HG03342 (cell line): ENCODE results near the gene VPS50.
"Not testable (repeated sequence)": the region's sequence is repeated elsewhere in the genome, so short reads cannot be mapped to it uniquely, and the experiment has no call there.

Experiments used
- ATAC-seq: cut with Tn5 transposase; IDR thresholded peaks from one replicate; pipeline ENCODE4 v1.9.1; 2021; ENCODE audit warnings: mild to moderate bottlenecking, moderate library complexity; ENCODE audit not compliant: unreplicated experiment

The VPS50 gene

DNA sequence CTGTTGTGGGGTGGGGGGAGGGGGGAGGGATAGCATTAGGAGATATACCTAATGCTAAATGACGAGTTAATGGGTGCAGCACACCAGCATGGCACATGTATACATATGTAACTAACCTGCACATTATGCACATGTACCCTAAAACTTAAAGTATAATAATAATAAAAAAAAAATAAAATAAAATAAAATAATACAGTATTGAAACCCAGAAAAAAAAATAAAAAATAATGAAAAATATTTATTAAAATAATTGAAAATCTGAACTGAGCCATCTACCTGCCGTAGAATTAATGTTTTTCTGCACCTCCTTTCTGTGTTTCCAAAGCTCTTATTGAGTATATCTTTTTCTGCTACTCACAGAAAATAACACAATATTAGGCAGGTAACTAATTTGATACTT, 94.1 kb downstream of the VPS50 start:
- not testable (repeated sequence) for ATAC-seq

DNA sequence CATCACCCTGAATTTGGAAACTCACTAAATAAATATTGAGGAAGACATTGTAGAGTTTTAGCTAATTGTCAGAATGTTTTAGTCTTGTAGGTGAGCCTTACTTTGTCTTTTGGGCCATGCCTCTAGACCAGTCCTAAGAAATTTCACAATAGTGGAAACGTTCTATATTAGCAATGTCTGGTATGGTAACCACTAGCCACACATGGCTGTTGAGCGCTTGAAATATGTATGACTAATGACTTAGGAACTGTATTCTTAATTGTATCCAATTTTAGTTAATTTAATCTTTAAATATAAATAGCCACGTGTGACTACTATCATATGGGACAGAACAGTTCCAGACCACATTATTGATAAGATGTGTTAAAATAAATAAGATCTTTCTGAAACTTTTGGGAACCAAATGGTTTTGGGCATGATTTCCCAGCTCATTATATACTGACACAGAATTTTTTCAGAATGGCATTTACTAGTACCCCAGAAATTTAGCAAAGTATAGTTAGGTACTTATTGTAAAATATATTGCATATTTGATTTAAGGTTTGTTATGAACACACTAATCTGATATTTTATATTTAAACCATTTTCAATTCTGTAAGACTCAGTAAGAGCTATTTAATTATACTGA, 95.0 kb downstream of the VPS50 start:
- ATAC-seq = no peak

DNA sequence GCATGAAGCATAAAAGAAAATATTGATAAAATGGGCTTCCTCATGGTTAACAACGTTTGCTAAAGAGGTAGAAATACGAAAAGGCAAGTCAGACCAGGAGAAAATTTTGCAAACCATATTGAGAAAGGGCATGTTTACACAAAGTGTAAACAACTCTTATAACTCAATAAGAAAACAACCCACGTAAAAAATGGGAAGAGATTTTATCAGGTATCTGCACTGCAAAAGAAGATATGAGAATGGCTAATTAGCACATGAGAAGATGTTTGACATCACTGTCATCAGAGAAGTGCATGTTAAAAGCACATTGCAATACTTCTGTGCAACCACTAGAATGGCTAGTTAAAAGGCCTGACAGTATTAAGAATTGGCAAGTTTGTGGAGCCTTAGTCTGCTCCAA, 99.5 kb downstream of the VPS50 start:
- no peak for ATAC-seq

DNA sequence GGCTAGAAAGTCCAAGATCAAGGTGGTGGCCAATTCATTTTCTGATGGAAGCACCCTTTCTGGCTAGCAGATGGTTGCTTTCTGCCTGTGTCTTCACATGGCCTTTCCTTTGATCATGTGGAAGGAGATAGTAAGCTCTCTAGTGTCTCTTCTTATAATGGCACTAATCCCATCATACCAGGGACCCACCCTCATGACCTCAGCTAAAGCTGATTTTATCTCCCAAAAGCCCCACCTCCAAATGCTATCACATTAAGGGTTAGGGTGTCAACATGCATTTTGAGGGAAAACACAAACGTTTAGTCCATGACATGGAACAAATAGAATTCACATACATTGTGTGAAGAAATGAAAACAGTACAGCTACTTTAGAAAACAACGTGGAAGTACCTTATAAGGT, 100.0 kb downstream of the VPS50 start:
- ATAC-seq = no peak

DNA sequence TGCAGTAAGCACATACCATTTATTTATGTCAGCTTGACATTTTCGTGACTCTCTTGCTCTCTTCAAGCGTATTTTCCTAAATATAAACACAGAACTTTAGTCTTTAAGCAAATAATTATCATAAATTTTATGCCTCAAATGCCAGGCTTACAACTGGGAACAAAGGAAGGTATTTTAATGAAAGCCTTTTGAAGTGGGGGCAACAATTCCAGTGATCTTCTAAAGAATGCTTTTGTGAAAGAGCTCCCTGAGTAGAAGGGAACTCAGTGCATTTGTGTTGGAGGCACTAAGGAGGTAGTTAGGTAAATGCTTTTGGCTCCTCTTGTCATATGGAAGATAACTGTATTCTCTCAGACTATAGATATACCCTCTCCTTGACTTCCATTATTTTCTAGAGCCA, 104.9 kb downstream of the VPS50 start:
- ATAC-seq = no peak

DNA sequence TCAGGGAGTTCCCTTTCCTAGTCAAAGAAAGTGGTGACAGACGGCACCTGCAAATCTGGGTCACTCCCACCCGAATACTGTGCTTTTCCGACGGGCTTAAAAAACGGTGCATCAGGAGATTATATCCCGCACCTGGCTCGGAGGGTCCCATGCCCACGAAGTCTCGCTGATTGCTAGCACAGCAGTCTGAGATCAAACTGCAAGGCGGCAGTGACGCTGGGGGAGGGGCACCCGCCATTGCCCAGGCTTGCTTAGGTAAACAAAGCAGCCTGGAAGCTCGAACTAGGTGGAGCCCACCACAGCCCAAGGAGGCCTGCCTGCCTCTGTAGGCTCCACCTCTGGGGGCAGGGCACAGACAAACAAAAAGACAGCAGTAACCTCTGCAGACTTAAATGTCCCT, 110.0 kb downstream of the VPS50 start:
- ATAC-seq = not testable (repeated sequence)

DNA sequence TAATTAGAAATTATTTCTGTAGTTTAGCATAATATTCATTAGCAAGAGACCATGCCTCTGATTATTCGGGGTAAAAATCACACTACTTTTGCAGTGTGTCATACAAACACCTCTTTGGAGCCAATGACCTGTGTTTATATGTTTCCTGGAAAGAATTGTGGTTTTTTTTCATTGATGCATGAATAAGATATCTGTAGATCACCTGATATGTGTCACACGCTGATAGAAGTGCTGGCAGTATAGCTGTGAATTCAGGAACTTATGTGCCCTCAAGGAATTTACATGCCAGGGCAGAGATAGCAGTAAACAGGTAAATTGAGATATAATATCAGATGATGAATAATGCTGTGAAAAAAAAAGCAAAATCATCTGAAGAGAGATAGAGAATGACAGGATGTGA, 118.2 kb downstream of the VPS50 start:
- no peak for ATAC-seq

DNA sequence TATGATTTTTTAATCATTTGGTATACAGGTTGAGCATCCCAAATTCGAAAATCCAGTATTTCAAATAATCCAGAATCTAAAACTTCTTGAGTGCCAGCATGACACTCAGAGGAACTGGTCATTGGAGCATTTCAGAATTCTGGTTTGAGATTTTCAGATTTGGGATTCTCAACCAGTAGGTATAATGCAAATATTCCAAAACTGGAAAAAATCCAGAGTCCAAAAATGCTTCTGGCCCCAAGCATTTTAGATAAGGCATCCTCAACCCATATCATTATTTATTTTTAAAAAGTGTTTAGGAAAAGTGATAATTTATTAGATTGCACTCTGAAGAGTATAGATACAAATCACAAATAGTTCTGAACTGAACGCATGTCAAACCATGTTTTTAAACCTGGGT, 120.7 kb downstream of the VPS50 start:
- ATAC-seq = no peak

DNA sequence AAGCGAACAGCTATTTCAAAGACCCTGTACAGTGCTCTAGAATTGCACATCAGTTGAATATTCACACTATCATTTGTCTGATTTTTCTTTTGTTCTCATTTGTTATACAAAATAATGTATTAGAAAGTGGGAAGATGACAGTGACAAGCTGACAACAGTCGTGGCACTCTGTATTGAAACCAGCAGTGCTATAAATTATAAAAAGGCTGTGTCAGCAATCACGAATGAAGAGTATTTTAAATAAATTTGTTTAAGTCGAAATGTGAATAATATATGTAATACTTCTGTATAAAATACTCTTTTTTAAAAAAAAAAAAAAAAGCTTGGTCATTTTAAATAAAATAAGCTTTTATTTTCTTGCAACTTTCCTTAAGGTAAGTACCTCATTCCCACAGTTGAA, 122.6 kb downstream of the VPS50 start:
- ATAC-seq = no peak

DNA sequence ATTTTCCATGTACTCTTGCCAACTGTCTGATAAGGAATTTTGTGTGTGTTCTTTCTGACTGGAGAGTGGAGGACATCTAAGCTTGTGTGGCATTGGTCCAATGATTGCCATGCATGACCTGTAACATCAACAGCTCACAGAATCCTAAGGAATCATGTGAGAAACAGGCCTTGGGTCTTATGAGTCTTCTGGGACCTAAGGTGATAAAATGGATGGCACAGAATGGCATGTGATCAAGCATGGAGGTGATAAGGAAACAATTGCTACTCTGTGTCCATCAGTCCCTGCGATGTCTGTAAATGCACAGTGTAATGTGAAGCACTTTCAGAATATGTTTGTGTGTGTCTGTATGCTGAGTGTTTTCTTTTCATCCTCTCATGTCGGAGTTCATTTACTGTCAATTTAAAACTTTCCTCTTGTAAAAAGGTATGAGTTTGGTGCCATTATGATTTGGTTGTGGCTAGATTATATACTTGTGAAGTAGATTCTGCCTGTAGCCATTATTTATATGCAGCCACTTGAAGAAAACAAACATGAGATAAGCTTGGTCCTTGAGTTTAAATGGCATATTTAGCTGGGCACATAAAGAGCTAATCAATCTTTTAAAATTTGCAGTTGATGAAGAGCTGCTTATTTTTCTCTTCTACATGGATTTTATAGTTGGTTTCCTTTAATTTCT, 127.5 kb downstream of the VPS50 start:
- ATAC-seq = no peak

DNA sequence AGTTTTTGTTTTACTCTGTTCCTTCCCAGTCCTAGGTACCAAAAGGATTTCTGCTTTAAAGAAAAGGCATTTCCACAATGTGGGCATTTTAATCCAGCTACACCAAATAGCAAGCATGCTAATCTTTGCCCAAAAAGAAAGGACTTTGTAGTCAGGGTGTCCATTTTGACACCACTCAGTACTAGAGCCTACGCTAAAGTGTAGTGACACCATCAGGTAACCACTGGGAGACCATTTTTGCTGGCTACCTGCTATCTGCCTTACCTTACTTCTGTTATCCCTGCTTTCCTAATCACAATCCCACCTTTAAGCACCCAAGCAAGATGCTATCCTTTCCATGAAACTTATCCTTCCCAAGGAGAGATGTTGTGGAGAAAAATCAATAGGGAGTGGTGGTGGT, 129.7 kb downstream of the VPS50 start:
- ATAC-seq = no peak

DNA sequence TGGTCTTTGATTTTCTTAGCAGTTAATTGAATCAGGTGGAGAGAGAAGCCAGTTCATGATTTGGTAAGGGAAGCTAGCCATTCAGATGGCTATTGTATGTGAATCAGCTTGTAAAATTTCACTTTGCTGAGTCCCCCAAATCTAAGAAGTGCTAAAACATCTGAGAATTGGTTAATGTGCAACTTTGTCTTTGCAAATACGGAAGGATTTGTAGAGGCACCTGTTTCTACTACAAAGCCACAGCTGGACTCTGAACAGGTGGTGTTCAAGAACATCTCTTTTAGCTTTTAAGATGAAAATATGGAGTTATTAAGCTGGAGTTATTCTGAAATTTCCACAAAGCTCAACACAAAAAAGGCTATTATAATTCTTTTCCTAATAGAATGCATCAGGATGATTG, 132.6 kb downstream of the VPS50 start:
- ATAC-seq = no peak

DNA sequence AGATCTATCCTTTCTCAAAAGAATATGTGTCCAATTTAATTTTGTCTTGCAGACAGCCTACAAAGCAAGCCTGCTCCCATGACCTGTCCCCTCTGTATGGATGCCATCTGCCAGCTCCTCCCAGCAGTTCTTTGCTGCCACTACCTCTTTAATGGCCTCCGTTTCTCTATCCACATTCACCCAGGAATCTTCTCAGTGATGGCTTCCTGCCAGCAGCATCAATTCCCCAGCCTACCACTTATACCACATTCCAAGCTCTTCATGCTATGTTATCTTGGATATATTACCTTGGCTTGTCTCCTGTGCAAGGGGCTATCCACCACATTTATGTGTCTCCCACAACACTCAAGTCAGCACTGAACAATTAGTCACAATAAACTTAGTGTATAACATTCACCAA, 133.2 kb downstream of the VPS50 start:
- ATAC-seq = no peak

DNA sequence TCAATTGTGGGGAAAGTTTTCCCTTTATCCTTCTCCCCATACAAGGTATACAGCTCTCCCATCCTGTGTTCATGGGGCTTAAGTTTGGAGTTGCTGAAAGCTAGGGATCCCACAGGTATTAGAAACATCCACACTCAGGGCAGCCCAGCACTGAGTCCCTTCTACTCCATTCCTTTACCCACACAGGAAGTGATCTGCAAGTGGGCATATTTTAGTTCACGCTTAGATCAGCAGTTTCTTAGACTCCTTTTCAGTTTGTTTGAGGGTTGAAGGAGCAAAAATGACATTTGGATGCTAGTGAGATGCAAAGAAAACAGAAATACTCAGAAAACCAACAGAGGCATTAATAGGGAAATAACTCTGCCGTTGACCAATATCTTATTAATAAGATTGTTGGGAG, 134.7 kb downstream of the VPS50 start:
- ATAC-seq = no peak

DNA sequence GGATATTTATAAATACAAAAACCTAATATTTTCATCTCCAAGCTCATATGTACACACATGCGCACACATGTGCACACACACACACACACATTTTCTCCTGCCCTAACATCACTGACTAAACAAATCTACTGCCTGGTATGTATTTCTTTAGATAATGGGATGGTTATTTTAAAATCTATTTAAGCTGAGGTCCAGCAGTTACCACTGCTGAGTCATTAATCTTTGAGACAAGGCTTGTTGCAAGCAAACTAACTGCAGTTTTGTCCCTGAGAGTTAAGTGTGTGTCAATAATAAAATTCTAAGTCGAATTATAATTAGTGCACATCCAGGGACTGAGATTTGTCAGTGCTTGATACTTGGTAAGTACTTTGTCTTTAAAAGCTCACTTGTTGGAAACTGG, 135.1 kb downstream of the VPS50 start:
- no peak for ATAC-seq

DNA sequence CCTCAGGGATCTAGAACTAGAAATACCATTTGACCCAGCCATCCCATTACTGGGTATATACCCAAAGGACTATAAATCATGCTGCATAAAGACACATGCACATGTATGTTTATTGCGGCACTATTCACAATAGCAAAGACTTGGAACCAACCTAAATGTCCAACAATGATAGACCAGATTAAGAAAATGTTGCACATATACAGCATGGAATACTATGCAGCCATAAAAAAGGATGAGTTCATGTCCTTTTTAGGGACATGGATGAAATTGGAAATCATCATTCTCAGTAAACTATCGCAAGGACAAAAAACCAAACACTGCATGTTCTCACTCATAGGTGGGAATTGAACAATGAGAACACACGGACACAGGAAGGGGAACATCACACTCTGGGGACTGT, 138.8 kb downstream of the VPS50 start:
- ATAC-seq = not testable (repeated sequence)

DNA sequence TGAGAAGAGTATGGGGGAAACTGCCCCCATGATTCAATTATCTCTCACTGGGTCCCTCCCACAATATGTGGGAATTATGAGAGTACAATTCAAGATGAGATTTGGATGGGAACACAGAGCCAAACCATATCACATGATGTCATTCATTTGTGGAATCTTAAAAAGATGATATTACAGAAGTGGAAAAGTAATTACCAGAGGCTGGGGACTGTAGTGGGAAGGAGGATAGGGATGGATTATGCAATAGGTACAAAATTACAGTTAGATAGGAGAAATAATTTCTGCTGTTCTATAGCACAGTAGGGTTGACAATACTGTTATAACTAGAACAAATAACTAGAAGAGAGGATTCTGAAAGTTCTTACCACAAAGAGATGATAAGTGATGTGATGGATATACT, 141.4 kb downstream of the VPS50 start:
- no peak for ATAC-seq

DNA sequence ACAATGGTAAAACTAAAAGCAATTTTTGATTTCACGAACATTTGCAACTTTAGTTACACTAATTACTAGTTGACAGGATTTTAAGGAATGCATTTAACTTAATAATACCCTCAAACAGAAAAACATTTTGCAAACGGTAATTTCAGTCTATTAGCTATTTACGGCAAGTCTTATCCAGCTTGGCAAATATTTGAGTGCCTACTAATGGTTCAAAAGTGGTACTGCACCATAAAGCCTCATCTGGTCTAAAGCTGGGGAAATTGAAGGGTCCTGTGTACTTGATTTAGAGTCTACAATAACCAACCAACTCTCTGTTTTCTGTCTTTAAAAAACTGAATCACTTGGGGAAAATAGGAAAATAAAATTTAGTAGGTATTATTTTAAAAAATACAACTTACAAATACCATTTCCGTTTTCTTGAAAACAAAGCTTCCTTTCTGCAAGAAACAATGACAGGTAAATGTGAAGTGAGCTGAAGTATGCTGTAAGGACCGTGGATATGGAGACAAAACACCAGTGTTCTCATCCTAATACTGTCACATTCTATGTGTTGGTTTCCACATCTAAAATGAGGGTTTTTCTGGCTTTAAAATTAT, 142.3 kb downstream of the VPS50 start:
- ATAC-seq = peak; percentile 81

DNA sequence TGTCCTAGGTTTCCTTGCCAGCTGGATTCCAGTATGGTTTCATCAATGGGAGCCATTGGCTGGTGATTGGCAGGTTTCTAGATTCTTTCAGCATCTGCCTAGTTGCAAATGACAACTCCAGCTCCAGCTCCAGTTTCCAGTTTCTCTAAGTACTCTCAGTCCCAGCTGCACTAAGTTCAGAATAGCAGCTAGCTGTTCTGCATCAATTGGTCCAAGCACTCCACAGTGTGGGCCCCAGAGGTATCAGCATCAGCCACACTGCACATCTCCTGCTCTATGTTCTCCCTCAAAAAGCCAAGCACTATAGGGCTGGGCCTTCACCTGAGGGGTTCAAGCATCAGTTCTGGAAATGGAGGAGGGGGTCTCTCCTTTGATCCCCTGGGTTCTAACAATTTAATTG, 143.4 kb downstream of the VPS50 start:
- ATAC-seq = no peak

DNA sequence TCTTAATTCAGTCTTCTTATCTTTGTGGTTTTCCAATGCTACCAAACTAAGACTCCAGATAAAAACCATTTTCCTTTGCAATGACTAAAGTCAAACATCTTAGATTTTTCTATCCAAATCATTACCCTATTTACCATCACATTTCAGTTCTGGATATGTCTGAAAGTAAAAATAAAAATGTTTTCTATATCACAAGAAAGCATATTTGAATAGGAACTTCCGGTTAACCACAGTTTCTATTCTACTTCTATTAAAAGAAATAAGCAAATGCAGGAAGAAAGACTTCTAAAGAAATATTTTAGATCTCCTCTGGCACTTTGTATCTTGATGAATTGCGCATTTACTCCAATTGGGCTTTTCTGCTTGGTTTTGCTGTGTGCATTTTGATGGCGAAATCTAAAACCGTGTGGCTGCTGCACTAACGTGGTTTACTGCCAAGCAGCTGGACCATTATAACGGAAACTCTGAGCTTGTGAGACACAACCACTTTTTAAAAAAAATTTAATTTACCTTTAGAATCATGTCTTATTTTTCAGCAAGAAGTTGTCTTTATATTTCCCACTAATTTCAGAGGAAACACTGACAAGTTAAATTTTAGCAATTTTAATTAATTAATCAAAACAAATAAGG, 146.1 kb downstream of the VPS50 start:
- peak; percentile 60 for ATAC-seq

DNA sequence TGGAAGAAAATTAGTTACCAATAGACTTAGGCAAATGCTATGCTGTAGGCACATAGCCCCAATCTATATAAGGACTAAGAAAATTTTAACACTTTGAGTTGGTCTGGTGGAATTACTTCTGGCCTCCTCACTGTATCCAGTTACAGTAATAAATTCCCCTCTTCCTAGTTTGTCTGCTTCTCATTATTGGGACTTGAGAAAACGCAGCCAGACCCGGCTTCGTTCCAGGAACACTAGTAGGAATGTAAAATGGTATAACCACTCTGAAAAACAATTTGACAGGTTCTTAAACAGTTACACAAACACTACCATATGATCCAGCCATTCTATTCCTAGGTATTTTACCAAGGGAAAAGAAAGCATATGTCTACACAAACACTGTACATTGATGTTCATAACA, 150.2 kb downstream of the VPS50 start:
- no peak for ATAC-seq

DNA sequence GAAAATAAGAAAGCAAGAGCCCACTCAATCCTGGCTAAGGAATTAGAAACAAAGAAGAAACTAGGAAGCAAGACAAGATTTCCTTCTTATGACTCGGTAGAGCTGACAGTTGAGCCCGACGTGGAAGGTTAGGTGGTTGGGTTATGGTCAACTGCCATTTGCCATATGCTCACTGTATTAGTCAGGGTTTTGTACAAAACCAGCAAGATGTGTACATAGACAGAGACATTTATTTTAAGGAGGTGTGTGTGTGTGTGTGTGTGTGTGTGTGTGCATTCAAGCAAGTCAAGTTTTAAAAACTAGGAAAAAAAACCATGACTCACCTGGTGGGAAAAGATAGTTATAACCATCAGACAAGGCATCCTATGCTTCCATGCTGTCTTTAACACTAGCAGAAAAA, 158.5 kb downstream of the VPS50 start:
- ATAC-seq = no peak
